Mucosa of descending colon (tissue), 3 donors: ENCODE results near the gene HS3ST3B1. TPM values are rescaled to one million over a fixed set of nuclear protein-coding genes. Genes with fewer than 3 reads are reported as not detected.

Experiments
- ATAC-seq: fragments of 200-7000 bp; cut with Tn5 transposase; one replicate; pipeline ENCODE4 v1.9.1; 2020; ENCODE audit warnings: mild to moderate bottlenecking, moderate library complexity
- DNase-seq, 3 donors: peaks; one replicate each; pipeline ENCODE4 v3.0.0-alpha.2; 2020
- H3K36me3 ChIP-seq: fragments of 200-600 bp; one replicate; pipeline ENCODE4 v1.8.0; 2021; ENCODE audit warnings: low read depth, mild to moderate bottlenecking
- H3K4me1 ChIP-seq: fragments of 200-600 bp; one replicate; pipeline ENCODE4 v1.8.0; 2021; ENCODE audit warnings: low read depth, mild to moderate bottlenecking
- H3K4me3 ChIP-seq: fragments of 200-600 bp; one replicate; pipeline ENCODE4 v1.8.0; 2021; ENCODE audit warnings: mild to moderate bottlenecking
- H3K9me3 ChIP-seq: fragments of 200-600 bp; one replicate; pipeline ENCODE4 v1.8.0; 2021; ENCODE audit warnings: mild to moderate bottlenecking
- CTCF ChIP-seq: fragments of 200-600 bp; IDR thresholded peaks from one replicate; pipeline ENCODE4 v1.8.0; 2022; ENCODE audit warnings: antibody characterized with exemption, mild to moderate bottlenecking
- intact Hi-C, 2 donors: fragments of 100-400 bp; cut with DNase I in 1 of 2; cut with micrococcal nuclease in 1 of 2; formaldehyde crosslinking; loops; one replicate each; pipeline versions ENCODE4 v1.11.0 to v1.11.1; 2022; cut with DNase I, micrococcal nuclease
- total RNA-seq, 3 donors: library from RNA; stranded (reverse); fragmentation: NEBNext Ultra II Directional in 2 of 3; extraction: Animal tissue kit (Norgen Biotek cat#: 25700) in 2 of 3; gene quantifications; one replicate each; pipeline versions ENCODE4 v1.2.1 to v1.2.4, GENCODE V29; 2021 to 2023
- donor health status: DM: no; HTN: no; CAD: no; lungs with moderate emphysema.
- donor health status: DM: no; HTN: no; CAD: no.
- donor health status: DM: no; HTN: yes; CAD: no.

The HS3ST3B1 gene
- total RNA-seq, 3 donors from 2014 or later: 1.4 to 1.6 (median 1.5) TPM

- no peaks in the 10 kb centered on the region for H3K36me3 ChIP-seq
- no peak overlapping the region for H3K4me3 ChIP-seq
- H3K9me3 ChIP-seq: no peaks in the 10 kb centered on the region
- intact Hi-C loops: loop anchor here in 1 of 2 donors (10.0 kb wide), 1 partner anchor 974 kb away; no protein-coding TSS in a partner anchor
- peak; percentile 86 to 89 (median 88) for DNase-seq
- no peak for TF ChIP-seq CTCF
- ATAC-seq: peak; percentile 98
- H3K4me1 ChIP-seq: no peaks in the 10 kb centered on the region
Measured at GRCh38 chr17:14308965-14309879, 8.3 kb downstream of the HS3ST3B1 start.

- no peaks in the 10 kb centered on the region for H3K36me3 ChIP-seq
- DNase-seq (no peak), ATAC-seq (no peak)
- H3K4me1 ChIP-seq: no peaks in the 10 kb centered on the region
- TF ChIP-seq CTCF: no peak
- no peak overlapping the region for H3K4me3 ChIP-seq
- no peaks in the 10 kb centered on the region for H3K9me3 ChIP-seq
- intact Hi-C loops: no loop called here
Measured at GRCh38 chr17:14310101-14310500, 9.2 kb downstream of the HS3ST3B1 start.

GRCh38 chr17:14310605-14311004 is 9.7 kb downstream of the HS3ST3B1 start:
- Histone ChIP-seq H3K4me1 (no peaks in the 10 kb centered on the region), H3K9me3 (no peaks in the 10 kb centered on the region), H3K36me3 (no peaks in the 10 kb centered on the region), H3K4me3 (no peak overlapping the region)
- intact Hi-C loops: no loop called here
- DNase-seq (no peak), ATAC-seq (no peak)
- TF ChIP-seq CTCF: no peak

- Histone ChIP-seq H3K36me3 (no peaks in the 10 kb centered on the region), H3K4me1 (no peaks in the 10 kb centered on the region), H3K9me3 (no peaks in the 10 kb centered on the region), H3K4me3 (no peak overlapping the region)
- intact Hi-C loops: no loop called here
- DNase-seq (no peak), ATAC-seq (no peak)
- no peak for TF ChIP-seq CTCF
Measured at GRCh38 chr17:14311186-14311705, 10.4 kb downstream of the HS3ST3B1 start.

GRCh38 chr17:14311981-14312380 is 11.1 kb downstream of the HS3ST3B1 start:
- no peaks in the 10 kb centered on the region for H3K36me3 ChIP-seq
- ATAC-seq (no peak), DNase-seq (no peak)
- intact Hi-C loops: no loop called here
- H3K9me3 ChIP-seq: no peaks in the 10 kb centered on the region
- H3K4me1 ChIP-seq: no peaks in the 10 kb centered on the region
- H3K4me3 ChIP-seq: no peak overlapping the region
- no peak for TF ChIP-seq CTCF
